Measurements from ENCODE around the gene SRGN.

DNA sequence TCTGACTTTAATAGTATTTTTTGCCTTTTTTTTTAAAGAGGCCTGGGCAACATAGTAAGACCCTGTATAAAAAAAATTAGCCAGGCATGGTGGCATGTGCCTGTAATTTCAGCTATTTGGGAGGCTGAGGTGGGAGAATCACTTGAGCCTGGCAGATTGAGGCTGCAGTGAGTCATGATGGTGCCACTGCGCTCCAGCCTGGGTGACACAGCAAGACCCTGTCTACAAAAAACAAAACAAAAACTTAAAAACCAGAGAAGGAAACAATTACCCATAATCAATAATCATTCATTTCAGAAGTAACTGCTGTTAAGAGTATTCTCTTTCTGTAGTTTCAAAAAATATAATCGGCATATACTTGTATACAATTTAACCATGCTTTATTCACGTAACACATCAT is 64.1 kb downstream of the SRGN start:
- TF ChIP-seq, protein P1, sequence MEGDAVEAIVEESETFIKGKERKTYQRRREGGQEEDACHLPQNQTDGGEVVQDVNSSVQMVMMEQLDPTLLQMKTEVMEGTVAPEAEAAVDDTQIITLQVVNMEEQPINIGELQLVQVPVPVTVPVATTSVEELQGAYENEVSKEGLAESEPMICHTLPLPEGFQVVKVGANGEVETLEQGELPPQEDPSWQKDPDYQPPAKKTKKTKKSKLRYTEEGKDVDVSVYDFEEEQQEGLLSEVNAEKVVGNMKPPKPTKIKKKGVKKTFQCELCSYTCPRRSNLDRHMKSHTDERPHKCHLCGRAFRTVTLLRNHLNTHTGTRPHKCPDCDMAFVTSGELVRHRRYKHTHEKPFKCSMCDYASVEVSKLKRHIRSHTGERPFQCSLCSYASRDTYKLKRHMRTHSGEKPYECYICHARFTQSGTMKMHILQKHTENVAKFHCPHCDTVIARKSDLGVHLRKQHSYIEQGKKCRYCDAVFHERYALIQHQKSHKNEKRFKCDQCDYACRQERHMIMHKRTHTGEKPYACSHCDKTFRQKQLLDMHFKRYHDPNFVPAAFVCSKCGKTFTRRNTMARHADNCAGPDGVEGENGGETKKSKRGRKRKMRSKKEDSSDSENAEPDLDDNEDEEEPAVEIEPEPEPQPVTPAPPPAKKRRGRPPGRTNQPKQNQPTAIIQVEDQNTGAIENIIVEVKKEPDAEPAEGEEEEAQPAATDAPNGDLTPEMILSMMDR (IDR thresholded peaks at IDR 0.05; ENCODE audit: low read length): no peak
- TF ChIP-seq EZH2 (IDR thresholded peaks at IDR 0.05; ENCODE audit: borderline replicate concordance, low read length): no peak
